Superior temporal gyrus (tissue), 1 donor: ENCODE measurements around the gene GALNT6.
"Not testable (repeated sequence)": the region's sequence is repeated elsewhere in the genome, so short reads cannot be mapped to it uniquely, and the experiment has no call there.

Experiments
- DNase-seq: peaks from one replicate; pipeline ENCODE4 v3.0.0-alpha.2; 2016; ENCODE audit errors: extremely low spot score

GALNT6 gene

DNA sequence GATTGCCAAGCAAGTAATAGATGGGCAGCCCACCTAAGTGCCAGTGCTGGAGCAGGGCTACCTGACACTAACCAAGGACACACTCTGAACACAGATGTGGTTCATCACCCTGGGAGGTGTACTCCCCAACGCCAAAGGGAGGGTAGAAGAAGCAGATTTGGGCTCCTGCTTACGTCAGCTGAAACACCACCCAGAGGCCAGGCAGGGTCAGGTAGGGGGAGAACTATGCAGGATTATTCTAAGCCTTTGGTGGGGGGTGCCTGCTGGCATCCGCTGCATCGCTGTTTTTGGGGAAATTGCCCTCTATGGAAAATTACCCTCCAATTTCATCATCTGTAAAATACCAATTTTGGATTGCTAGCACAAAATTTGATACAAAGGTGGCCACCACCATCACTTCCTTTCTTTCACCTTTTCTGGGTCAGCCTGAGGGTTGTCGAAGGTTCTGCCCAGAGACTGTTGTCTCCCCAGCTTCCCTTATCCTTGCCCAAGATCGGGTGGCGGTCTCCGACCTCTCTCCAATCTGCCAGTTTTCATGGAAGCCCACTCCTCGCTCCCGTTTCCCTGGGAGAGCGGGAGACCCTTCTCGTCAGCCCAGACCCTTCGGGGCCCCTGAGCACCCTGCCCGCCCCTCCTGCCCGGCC, 67.8 kb downstream of the GALNT6 start:
- DNase-seq: no peak

DNA sequence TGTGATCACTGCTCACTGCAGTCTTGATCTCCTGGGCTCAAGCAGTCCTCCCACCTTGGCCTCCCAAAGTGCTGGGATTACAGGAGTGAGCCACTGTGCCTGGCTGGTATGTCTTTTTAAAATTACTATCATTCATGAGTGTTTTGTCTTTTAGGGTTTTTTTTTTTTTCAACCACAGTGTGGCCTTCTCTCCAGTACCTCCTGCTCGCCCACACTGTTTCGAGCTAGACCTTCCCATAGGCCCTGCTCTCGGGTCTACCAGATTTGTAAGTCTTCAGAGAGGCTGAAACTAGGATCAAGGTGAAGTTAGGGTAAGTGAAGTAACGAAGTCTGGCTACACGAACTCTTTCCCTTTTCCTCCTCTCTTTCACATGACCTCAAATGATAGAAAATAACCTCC, 68.8 kb downstream of the GALNT6 start:
- no peak for DNase-seq

DNA sequence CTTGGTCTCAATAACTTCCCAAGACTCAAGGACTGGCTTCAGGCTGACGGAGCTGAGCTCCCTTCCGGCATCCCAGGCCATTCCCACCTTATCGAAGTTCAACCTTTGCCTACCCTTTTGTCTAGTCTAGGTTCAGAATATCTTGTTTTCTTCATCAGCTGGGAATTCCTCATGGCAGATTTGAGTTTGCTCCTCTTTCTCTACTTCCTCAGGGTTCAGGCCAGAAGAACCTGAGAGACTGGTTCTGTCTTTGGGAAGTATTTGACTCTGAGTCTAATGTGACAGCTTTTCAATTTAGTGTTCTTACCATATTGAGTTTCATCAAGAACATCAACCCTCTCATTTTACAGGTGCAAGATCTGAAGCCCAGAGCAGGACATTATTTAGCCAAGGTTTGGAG, 69.3 kb downstream of the GALNT6 start:
- DNase-seq: no peak

DNA sequence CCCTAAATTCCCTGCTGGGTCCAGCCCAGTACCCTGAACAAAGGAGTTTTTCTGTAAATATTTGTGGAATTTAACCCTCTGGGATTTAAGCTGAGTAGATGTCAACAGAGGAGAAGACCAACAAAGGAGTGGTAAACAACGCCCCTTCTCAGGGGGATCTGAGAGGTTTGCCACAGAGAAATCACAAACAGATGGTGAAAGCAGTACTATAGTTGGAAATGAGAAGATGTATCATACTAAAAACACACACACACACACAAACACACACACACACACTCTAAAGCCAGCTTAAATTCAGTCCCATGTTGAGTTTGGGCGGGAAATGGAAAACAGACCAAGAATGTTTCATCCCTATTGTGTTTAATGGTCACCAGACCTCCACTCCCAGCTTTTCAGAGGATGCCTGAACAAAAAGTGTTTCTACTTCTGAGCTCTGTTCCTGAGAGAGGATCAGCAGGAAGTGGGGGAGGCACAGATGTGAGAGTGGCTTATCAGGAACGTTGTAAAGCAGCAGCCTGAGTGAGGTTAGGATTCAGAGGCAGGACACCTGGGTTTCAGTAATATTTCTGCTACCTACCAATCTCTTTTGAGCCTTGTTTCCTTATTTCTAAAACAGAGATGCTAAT, 70.4 kb downstream of the GALNT6 start:
- DNase-seq: no peak

DNA sequence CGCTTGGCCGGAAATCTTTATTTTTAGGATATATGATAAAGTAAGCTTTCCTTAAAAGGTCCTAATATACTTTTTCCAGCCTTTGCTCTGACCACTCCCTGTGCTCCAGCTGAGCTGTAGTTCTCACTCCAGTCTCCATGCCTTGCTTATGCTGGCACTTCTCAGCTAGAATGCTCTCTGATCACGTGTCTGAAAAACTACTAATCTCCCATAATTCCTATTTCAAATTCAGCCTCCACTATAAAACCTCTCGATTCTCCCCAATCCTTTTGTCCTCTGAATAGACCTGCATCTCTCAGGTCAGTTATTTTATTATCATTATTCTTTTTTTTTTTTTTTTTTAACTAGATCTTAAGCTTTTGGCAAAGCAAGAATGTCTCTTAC, 70.9 kb downstream of the GALNT6 start:
- DNase-seq: no peak

DNA sequence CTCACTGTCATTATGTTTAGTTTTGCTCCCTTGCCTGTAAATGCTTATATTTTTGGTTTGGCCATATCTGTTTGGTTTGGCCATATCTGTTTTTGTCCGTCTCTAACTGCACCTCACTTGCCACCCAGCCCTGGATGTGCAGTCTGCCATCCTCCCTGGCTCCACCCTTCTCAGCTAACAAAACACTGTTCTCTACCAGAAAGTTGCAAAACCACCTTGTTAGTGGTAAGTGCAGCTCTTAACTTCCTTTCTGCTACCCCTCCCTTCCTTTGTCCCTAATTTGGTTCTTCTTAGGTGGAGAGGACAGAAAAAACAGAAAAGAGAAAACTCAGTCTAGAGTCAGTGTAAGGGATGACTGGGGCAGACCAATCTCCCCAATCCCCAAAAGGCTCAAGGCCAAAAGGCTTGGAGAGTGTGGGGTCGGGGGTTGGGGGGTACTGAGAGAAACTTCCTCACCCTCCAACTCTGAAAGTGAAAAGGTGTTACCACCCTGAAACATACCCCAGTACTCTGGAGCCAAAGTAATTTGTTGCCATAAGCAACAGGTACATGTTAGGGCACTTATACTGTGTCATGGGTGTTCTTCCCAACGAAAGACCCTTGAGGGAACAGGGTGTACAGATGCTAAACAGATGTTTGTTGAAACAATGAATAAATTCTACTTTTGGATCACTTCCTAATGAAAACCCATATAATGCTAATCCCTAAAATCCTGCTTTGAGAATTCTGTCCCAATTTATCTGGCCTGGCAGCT, 72.2 kb downstream of the GALNT6 start:
- DNase-seq: no peak

DNA sequence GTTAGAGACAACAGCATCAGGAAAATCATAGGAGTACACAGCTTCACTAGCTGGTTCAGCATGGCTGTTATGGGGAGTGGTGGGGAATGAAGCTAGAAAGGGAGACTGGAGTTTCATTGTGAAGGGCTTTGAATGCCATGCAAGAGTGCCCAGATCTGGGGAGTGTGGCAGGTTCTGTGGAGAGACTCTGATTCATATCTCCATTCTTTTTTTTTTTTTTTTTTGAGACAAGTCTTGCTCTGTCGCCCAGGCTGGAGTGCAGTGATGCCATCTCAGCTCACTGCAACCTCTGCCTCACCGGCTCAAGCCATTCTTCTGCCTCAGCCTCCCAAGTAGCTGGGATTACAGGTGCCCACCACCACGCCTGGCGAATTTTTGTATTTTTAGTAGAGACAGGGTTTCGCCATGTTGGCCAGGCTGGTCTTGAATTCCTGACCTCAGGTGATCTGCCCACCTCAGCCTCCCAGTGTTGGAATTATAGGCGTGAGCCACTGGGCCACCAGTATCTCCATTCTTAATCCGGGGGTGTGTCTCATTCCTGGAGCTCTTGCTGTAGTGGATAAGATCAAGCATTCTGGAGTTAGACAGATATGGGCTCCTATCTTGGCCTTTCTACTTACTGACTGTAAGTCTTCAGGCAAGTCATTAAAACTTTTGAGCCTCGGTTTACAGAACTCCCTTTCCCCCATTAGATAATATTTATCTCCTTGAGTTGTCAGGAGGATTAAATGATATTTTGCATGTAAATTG, 73.0 kb downstream of the GALNT6 start:
- DNase-seq: not testable (repeated sequence)

DNA sequence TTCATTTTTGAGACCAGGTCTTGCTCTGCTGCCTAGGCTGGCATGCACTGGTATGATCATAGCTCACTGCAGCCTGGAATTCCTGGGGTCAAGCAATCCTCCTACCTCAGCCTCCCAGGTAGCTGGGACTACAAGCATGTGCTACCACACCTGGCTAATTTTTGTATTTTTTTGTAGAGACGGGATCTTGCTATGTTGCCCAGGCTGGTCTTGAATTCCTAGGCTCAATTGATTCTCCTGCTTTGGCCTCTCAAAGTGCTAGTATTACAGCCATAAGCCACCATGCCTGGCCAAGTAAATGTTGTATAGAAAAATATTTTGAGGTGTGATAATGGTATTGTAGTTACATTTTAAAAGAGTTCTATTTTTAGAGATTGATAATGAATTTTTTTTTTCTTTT, 79.8 kb downstream of the GALNT6 start:
- DNase-seq: no peak

DNA sequence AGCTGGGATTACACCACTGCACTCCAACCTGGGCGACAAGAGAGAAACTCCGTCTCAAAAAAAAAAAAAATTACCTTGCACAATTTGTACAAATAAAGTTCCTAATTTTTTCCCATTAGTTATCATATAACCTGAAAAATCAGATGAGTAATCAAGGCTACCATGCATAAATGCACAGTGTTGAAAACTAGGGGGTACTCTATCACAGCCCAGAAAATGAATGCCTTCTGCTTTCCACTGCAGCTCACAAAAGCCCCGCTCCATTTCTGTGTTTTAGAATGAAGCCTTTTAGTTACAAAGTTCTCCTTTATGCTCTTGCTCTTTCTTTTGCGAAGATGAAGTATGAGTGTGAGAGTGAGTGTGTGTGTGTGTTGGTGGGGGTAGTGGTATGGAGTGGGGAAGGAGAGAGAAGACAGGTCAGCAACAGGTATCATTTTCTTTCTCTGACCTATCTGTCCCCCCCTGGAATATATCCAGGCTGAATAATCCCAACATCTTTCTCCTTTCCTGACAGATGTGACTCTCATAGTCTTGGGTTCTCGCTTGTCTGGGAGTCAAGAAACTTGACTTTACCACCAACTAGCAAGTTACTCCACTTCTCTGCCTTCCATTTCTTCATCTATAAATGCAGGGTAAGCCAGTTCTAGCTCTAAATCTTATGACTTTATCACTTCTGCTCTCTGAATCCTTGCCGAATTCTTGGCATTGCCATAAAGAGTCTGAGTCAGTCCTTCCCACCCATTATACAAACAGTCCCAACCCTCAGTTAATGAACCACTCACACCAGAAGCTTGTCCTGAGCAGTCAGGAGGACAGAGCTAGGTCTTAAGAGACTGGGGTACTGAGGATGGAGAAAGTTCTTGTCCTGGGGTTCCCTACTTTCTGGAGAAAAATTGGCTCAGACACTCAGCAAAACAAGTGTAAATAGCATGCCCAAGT, 83.3 kb downstream of the GALNT6 start:
- no peak for DNase-seq

DNA sequence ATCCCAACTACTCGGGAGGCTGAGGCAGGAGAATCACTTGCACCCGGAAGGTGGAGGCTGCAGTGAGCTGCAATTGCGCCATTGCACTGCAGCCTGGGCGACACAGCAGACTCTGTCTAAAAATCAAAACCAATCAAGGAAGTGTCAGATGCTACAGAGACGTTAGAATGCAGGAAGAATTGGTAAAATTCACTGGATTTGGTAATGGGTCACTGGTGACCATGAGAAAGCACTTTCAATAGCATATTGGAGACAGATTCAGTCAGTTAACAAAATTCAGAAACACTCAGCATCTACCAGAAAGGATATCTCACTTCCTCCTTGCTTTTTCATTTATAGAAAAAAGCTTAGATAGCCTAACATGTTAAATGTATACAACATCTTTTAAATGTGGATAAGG, 84.7 kb downstream of the GALNT6 start:
- DNase-seq: no peak
